ENCODE data around the gene EPHA2.
A peak's percentile ranks its signal among the peaks of the same experiment; 100 is the strongest.
"Not testable (repeated sequence)": the region's sequence is repeated elsewhere in the genome, so short reads cannot be mapped to it uniquely, and the experiment has no call there.

Gene EPHA2

DNA sequence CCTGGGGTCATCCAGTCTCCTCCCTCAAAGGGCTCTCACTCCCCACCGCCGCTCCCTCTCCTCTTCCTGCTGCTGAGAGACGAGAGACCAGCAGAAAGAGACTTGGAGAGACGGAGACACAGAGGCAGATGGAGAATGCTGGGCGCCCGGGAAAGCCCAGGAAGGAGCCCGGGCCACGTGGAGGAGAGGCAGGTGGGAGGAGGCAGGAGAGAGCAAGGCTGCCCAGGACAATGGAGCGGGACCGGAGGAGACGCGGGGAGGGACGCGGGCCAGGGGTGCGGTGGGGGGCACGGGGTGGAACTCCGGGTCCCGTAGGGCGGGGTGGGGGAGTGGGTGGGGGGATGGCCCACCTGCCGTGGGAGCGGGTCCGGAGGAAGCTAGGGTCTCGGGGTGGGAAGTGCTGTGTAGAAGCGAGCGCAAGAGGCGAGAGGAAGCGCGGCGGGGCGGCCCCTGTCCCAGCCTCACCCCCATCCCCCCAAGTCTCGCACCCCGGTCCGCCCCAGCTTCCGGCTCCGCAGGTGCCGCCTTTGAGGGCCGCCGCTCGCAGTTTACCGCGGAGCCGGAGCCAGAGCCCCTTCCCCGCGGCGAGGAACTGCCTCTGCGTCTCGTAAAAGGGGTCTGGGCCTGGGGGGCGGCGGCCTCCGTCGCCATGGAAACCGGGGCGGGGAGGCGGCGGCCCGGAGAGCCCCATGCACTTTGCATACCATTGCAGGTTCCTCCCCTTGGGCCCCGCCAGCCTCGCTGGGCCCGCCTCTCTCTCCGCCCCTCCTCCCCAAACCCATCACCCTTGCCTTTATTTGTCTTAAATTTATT, 11.7 kb upstream of the EPHA2 start:
- no peak for DNase-seq

DNA sequence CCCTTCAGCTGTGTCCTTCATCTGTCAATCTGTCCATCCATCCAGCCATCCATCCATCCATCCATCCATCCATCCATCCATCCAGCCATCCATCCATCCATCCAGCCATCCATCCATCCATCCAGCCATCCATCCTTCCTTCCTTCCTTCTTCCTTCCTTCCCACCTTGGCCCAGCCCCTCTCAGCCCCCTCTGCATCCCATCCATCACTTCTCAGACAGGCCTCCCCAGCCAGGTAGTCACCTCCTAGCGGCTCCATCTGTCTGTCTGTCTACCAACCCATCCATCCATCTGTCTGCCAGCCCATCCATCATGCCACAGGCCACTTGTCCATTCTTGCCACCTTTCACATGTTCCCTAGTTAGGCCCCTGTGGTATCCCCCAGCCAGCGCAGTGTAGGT, 10.2 kb upstream of the EPHA2 start:
- DNase-seq: no peak

DNA sequence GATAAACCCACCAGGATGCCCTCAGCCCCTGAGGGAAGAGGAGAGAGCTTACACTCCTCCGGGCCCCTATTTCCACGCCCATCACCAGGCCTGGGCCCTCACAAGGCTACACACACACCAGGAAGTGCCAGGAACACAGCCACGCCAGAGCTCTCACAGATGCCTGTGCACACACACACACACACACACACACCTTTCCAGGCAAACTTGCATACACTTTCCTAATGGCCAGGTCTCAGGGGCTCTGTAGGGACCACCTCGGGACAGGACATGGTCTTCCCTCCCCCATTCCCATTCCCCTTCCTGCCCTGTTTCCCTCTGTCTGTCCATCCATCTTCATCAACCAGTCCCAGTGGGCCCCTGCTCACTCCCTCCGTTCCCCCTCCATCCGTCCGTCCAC, 9.7 kb upstream of the EPHA2 start:
- no peak for DNase-seq

DNA sequence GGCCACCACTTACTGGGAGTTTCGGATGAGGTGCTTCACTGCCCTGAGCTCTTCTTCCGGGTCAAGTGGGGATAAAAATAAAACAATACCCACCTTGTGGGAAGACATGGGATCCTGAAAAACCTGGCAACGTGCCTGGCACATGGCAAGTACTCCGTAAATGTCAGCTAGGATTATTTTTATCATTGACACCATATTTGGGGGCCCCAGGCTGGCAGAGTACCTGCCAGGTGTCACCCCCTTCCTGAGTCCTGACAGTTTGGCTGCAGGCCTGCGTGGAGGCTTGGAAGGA, 9.2 kb upstream of the EPHA2 start:
- DNase-seq: no peak

DNA sequence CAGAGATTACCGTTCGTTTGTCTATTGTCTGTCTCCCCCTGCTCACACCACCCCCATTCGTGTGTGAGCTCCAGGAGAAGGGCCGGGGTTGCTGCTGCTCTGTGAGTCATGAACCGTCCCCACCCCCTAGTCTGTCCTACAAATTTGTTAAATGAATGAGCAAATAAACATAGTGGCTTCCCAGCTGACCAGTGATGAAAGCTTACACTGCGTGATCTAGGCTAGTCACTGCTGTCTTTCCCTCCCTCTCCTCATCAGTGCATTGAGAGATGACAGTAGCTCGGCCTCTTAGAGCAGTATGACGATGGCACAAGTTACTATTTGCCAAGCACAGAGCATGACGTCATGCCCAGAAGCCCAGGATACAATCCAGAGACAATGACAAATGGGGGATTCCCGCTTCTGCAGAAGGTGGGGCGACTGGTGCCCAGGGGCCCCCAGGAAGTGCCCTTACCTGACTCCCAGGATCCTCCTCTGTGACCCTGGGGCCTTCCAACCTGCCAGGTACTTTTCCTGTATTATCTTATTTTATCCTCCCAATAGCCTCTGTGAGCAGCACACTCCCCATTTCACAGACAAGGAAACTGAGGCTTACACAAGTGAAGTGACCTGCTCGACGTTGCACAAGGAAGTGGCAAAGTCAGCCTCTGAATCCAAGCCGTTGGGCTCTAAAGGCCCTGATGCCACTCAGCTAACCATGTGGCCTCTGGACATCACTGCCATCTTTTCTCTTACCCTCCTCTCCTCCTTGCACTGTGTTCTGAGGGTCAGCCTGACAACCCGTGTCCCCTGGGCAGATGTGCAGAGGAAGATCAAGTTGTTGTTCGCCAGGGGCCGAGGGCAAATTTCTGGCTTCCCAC, 8.6 kb upstream of the EPHA2 start:
- DNase-seq: peak in 1 of 2 experiments; percentile 44

DNA sequence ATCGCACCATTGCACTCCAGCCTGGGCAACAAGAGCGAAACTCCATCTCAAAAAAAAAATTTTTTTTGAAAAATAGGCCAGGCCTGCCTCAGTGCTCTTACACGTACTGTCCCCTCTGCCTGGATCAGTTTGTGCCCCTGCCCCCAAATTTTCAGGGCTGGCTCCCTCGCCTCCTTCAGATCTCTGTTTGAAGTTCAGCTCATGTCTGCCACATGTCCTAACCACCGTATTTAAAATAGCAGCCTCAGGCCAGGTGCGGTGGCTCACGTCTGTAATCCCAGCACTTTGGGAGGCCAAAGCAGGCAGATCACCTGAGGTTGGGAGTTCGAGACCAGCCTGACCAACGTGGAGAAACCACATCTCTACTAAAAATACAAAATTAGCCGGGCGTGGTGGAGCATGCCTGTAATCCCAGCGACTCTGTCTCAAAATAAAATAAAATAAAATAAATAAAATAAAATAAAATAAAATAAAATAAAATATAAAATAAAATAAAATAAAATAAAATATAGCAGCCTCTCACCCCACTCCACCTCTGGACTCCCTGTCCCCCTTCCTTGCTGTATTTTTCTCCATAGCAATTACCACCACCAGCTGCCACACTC, 7.8 kb upstream of the EPHA2 start:
- not testable (repeated sequence) for DNase-seq

DNA sequence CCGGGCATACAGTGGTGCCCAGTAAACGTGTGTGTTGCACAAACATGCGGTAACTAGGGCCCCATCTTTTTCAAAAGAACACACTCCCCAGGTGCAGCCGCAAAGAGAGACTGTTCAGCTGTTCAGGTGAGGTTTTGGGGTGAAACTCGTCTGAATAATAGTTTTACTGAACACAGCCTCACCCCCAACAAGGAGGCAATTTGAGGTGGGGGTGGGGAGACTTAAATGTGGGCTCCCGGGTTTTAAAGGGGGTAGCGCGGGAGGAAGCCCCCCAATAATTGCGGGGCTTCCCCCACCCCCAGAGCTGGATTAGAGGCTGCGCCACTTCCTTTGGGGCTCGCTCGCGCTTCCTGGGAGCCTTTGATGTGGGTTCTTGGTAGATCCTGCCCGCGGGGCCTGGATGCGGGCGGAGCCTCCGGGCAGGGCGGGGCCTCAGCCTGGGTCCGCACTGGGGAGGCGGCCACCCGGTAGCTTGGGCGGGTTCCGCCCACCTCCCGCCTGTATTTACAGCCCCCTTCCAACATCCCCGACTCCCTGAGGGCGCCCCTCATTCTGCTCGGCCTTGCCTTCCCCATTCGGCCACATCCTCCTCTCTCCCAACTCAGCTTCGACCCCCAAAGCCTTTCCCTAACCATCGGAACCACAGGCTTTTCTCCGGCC, 6.4 kb upstream of the EPHA2 start:
- DNase-seq: no peak

DNA sequence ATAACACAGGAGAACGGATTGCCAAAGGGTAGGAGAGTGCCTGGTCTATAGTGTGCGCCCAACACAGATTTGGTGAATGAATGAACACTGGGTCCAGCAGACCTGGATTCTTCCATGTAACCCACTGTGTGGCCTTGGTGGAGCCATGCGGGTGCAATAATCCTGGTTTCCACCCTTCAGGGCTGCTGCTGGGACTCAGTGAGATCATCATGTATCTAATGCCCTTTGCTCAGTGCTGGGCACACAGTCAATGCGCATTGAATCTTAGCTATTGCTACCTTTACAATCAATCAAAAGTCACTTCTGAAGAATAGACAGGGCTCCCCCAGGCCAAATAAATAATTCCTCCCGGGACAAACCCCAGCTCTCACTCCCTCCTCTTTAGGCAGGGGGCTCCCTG, 5.8 kb upstream of the EPHA2 start:
- no peak for DNase-seq

DNA sequence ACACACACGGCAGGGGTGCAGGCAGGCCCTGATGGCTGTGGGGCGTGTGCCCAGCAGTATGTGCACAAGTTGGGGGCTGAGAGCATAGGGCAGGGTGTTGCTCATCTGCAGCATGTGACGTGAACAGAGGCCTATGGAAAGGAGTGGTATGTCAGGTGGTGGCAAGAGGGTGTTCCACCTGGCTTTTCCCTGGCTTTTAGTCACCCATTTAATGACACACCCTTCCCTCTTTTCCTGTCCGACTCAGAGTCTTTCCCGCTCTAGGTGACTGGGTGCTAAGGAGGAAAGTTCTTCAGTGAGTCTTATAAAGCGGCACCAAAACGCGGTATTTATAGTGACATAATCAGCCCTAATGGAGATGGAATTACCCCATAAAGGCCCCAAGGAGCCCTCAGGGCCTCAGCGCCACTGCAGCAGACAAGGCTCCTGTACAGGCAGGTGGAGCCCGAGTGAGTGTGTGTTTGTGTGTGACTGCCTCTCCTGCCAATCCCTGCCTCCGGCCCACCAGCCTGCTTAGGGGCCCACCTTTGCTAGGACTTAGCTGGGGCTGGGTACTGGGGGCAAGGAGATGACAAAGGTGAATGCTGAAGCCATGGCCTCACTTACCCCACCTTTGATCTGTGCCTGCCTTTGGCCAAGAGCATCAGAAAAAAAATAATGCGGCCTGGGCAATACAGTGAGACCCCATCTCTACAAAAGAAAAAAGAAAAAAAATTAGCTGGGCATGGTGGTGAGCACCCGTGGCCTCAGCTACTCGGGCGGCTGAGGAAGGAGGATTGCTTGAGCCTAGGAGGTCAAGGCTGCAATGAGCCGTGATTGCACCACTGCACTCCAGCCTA, 3.3 kb upstream of the EPHA2 start:
- no peak for DNase-seq

DNA sequence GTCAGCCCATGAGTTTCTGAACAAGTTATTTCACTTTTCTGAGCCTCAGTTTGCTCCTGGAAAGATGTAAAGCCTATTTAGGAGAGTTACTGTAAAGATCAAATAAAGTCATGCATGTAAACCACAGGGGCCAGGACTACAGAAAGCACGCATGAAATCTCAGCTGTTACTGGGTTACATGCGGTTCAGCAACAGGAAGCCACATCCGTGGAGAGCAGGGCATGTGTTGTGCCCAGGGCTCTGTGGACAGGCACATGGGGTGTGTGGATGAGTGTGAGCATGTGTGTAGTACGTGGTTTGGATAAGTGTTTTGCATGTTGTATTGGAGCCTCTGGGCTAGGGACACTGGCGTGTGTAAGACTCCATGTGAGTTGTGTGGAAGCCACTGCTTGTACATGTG, 2.2 kb upstream of the EPHA2 start:
- no peak for DNase-seq

DNA sequence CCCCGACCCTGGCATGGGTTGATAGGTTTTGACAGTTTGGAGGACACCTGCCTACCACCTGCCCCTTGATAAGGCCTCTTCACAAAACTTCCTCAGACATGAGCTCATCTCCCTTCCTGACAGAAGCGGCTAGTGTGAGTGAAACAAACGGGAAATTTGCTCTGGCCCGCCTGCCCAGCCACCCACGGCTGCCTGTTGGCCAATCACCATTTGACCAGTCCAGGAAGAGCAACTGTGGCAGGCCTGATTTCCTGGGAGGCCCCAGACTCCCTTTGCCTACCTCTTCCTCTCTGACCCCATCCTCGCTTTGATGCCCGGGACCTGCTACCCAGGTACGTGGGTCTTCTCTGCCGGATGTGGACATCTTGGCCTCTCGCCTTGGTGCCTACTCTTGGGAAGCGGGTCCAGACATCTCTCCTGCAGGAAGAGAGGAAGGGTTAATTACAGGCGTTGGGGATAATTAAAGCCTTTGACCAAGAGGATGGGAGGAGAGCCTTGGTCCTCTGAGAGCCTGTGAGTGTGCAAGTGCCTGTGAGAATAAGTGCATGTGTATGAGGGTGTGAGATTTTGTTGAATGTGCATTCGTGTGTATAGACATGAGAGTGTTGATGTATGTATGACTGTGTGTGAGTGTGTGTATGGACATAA, 1.1 kb upstream of the EPHA2 start:
- no peak for DNase-seq

DNA sequence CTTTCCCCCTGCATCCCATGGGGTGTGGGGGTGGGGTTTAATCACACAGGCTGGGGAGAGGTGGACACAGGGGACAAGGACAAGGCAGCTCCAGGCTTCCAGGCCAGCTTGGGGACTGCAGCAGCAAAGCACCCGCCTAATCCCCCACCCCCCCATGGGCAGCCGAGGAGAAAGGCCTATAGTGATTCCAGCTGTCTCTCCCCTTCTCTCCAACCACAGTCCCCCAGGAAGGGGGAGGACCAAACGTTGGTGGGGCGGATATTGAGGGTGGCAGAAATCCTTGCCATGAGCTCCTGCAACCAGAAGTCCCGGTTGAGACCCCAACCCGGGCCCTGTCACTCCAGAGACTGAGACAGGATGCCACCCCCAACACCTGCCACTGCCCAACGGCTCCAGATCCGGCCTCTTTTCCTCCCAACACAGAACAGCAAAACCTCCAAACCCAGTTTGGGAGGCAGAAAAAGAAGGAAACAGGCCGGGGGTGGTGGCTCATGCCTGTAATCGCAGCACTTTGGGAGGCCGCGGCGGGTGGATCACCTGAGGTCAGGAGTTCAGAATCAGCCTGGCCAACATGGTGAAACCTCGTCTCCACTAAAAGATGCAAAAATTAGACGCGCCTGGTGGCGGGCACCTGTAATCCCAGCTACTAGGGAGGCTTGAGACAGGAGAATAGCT, 1.7 kb downstream of the EPHA2 start:
- DNase-seq: no peak

DNA sequence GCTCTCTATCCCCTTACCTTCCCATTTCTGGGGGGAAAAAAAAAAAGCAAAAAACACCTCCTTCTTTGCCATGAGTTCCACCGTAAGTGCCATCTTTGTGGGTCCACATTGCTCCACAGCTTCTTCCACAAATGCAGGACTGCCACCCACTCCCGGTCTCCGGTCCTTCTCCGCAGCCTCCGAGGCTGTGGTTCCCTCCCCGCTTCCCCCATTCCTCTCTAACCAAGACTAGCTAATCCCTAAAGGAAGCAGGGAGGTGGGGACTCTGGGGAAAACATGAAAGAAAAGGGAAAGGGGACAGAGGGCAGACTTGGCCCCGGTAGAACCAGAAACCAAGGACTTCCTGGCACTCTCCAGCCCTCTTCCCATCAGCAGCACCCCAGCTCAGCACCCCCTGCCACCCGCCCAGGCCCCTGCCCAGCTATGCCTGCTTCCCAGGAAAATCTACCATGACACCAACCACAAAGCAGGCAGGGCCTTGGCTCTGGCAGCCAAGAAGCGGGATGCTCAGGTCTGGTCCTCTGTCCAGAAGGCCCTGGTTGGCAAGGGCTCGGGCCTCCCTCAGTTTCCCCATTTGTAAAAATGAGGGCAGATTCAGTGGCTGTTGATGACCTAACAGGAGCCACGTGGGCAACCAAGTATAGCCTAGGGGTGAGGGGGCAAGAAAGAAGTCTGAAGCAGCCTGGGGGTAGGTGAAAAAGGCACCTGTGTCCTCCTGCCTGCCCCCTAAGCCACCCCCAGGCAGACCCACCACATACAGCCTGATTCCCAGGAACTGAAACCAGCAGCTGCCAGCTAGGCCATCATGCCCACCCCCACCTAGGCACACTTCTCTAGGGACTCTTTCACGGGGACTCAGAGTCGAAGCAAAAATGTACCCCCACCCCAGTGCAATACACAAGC, 2.5 kb downstream of the EPHA2 start:
- DNase-seq: no peak

DNA sequence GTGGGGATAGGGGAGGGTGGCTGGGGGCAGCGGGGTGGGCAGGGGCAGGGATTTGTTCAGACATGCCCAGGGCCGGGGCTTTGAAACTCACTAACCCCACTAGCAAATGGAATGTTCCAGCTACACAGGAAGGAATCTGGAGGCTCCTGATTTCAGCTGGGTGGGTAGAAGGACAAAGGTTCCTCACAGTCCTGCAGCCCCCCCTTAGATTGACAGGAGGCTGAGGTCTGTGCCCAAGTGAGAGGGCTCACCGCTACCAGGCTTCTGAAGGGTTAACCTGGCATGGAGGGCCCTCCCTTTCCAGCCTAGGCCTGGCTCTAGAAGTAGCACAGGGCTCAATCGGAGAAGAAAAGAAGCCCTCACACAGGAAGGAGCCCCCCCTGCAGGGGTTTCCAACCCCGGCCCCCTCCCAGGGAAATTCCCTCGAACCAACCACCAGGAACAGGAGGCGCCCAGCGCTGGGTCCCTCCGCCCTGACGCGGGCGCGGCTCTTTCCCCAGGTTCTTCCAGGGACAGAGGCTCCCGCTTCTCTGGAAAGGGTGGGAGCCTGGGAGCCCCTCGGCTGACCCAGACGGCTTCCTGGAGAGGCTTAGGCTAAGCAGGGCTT, 3.3 kb downstream of the EPHA2 start:
- no peak for DNase-seq

DNA sequence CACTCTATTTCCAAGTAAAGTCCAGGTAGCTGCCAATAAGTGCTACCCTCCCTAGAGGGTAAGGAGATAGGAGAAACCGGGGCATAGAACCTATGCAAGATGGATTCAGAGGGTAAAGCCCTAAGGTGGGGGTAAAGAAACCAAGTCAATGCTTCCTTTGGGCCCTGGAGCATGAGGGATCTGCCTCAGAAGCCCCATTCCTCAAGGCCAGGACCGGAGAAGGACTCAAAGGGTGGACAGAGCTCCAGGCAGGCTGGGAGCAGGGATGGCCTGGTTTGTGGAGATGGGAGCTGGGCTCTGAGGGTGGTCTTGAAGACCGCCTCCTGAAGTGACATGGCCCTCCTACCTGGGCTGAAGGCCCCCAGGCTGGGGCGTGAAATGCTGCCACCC, 3.9 kb downstream of the EPHA2 start:
- no peak for DNase-seq

DNA sequence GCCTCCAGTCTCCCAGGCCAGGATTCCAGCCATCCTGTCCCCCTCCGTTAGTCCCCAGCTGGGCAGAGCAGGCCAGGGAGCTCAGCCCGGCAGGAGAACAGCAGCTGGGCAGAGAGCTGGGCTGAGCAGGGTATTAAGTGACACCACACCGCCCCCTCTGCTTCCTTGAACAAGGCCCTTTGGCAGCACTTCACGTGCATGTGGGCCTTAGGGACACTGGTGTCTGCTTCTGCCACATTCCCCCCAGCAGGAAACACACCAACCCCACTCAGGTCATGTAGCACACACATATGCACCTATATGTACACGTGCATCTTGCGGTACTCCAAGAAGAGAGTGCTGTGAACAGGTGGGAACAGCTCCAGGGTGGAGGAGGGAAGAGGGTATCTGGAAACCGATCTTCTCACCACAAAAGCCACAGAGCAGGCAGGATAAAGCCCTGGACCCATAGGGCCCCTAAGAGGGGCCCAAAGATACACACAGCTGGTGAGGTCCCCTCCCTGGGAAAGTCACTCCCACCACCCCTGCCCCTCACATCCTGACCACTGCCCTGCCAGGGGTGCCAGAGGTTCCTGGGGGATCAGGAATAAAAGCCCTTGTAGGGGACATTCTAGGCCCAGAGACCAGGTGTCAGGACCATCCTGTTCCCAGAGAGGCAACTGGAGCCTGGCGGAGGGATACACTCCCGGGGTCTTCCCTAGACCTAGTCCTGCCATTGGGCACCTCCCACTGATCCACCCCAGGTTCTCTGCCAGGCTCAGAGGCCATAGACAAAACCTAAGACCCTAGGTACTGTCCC, 4.5 kb downstream of the EPHA2 start:
- DNase-seq: no peak

DNA sequence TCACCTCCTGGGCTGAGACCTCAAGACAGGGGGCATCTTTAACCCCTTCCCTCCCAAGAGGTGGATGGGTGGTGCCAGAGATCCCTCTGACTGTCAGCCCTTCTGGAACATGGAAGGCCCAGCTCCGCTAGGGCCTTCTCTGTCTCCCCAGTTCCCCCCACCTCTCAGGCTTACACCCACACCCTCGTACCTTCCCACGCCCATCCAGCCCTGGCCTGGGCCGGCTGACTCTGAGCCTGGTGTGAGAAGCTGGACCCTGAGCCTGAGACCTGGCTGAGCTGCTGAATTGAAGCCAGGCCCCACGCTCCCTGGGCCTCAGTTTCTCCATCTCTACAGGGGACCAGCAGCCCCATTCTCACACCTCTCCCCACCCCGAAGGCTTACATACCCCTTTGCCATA, 5.4 kb downstream of the EPHA2 start:
- no peak for DNase-seq

DNA sequence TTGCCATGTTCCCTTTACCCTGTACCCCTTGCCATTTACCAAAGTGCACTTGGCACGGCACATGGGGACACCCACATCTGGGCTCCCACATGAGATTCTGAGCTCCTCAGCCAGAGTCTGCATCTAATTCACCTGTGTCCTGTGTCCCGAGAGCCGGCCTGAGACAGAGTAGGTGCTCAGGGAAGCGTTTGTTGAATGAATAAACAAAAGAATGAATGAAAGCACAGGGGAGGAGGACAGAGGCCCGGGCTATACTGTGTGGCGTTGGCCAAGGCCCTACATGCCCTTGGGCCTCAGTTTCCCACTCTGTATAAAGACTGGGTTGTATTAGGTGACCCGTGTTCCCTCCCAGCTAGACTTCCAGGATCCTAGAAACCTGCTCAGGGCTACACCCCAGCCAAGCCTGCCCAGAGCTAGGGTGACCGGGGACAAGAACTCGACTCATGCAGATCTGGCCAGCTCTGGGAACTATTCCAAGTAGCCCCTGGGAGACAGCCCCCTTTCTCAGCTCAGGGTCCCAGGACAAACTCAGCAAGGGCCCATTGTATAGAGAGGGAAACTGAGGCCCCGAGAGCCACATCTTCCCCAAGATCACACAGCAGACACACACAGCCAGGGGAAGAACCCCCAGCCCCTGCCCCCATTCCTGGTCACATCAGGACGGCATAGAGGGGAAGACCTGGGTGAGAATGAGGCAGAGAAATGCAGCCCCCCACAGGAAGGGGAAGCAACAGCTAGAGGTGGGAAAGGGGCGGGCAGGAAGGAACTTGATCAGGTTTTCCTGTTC, 6.0 kb downstream of the EPHA2 start:
- DNase-seq: no peak
